ENCODE measurements around the gene RPL27. TPM values are rescaled to one million over a fixed set of nuclear protein-coding genes. Genes with fewer than 3 reads are reported as not detected.
"Not testable (repeated sequence)": the region's sequence is repeated elsewhere in the genome, so short reads cannot be mapped to it uniquely, and the experiment has no call there.

RPL27 gene
- total RNA-seq, 1 donor from 2014 or later, result 1,019 TPM

GRCh38 chr17:42989141-42989540, 9.1 kb upstream of the RPL27 start:
- DNase-seq (ENCODE audit: low spot score in 2 of 2, unreplicated experiment in 2 of 2), result no peak
- TF ChIP-seq CTCF (IDR thresholded peaks at IDR 0.05; ENCODE audit: unreplicated experiment), result no peak
- H3K4me3 Mint-ChIP-seq, result no peak overlapping the region
- H3K36me3 Mint-ChIP-seq, result peaks cover 22% of the 10 kb centered on the region
- no peaks in the 10 kb centered on the region for H3K9me3 Mint-ChIP-seq
- no peaks in the 10 kb centered on the region for H3K27me3 Mint-ChIP-seq (ENCODE audit: low read depth)
- H3K27ac Mint-ChIP-seq, result no peak overlapping the region
- no peaks in the 10 kb centered on the region for H3K4me1 Mint-ChIP-seq

- Mint-ChIP-seq H3K4me1 (no peaks in the 10 kb centered on the region), H3K27me3 (ENCODE audit: low read depth) (no peaks in the 10 kb centered on the region), H3K4me3 (no peak overlapping the region), H3K27ac (no peak overlapping the region), H3K36me3 (peaks cover 22% of the 10 kb centered on the region), H3K9me3 (no peaks in the 10 kb centered on the region)
- TF ChIP-seq CTCF (IDR thresholded peaks at IDR 0.05; ENCODE audit: unreplicated experiment), result no peak
- no peak for DNase-seq (ENCODE audit: low spot score in 2 of 2, unreplicated experiment in 2 of 2)
Observed at GRCh38 chr17:42989726-42990652, 8.2 kb upstream of the RPL27 start.

- Mint-ChIP-seq H3K9me3 (no peaks in the 10 kb centered on the region), H3K27ac (no peak overlapping the region), H3K36me3 (peaks cover 22% of the 10 kb centered on the region), H3K4me3 (no peak overlapping the region), H3K27me3 (ENCODE audit: low read depth) (no peaks in the 10 kb centered on the region), H3K4me1 (no peaks in the 10 kb centered on the region)
- no peak for TF ChIP-seq CTCF (IDR thresholded peaks at IDR 0.05; ENCODE audit: unreplicated experiment)
- DNase-seq (ENCODE audit: low spot score in 2 of 2, unreplicated experiment in 2 of 2), result no peak
Observed at GRCh38 chr17:42991471-42991870, 6.7 kb upstream of the RPL27 start.

- H3K4me3 Mint-ChIP-seq, result no peak overlapping the region
- no peak for TF ChIP-seq CTCF (IDR thresholded peaks at IDR 0.05; ENCODE audit: unreplicated experiment)
- H3K4me1 Mint-ChIP-seq, result peaks cover 5% of the 10 kb centered on the region
- no peak overlapping the region for H3K27ac Mint-ChIP-seq
- no peak for DNase-seq (ENCODE audit: low spot score in 2 of 2, unreplicated experiment in 2 of 2)
- H3K27me3 Mint-ChIP-seq (ENCODE audit: low read depth), result no peaks in the 10 kb centered on the region
- H3K36me3 Mint-ChIP-seq, result peaks cover 20% of the 10 kb centered on the region
- no peaks in the 10 kb centered on the region for H3K9me3 Mint-ChIP-seq
Observed at GRCh38 chr17:42992872-42993271, 5.3 kb upstream of the RPL27 start.

- H3K9me3 Mint-ChIP-seq; H3K4me3 Mint-ChIP-seq; H3K4me1 Mint-ChIP-seq; DNase-seq (ENCODE audit: low spot score in 2 of 2, unreplicated experiment in 2 of 2); H3K27ac Mint-ChIP-seq; H3K27me3 Mint-ChIP-seq (ENCODE audit: low read depth): not testable (repeated sequence)
- H3K36me3 Mint-ChIP-seq, result peaks cover 17% of the 10 kb centered on the region
Observed at GRCh38 chr17:42993913-42994312, 4.3 kb upstream of the RPL27 start.

GRCh38 chr17:42997390-42997983, 732 bp upstream of the RPL27 start:
- H3K9me3 Mint-ChIP-seq, result no peaks in the 10 kb centered on the region
- H3K36me3 Mint-ChIP-seq, result peaks cover 9% of the 10 kb centered on the region
- H3K4me1 Mint-ChIP-seq, result peaks cover 25% of the 10 kb centered on the region
- no peak for DNase-seq (ENCODE audit: low spot score in 2 of 2, unreplicated experiment in 2 of 2)
- no peak for TF ChIP-seq CTCF (IDR thresholded peaks at IDR 0.05; ENCODE audit: unreplicated experiment)
- peak overlapping the region; percentile 96 for H3K4me3 Mint-ChIP-seq
- H3K27me3 Mint-ChIP-seq (ENCODE audit: low read depth), result no peaks in the 10 kb centered on the region
- H3K27ac Mint-ChIP-seq, result peak overlapping the region; percentile 100

All from mesothelial cell of epicardium (in vitro differentiated cells).